Stimulated activated effector memory CD8-positive, alpha-beta T cell treated with anti-CD3 and anti-CD28 coated beads, Interleukin-12 subunit alpha, Interleukin-12 subunit beta, amount 100 ng/mL, for 72 hours (primary cell): ENCODE data around the gene TMSB4X.
A peak's percentile ranks its signal among the peaks of the same experiment; 100 is the strongest.
"Not testable (repeated sequence)": the region's sequence is repeated elsewhere in the genome, so short reads cannot be mapped to it uniquely, and the experiment has no call there.

Experiments used
- ATAC-seq: fragments of 150-1000 bp; cut with Tn5 transposase; 2 replicates; pipeline ENCODE4 v1.10.0; 2021
- DNase-seq, 2 donors: peaks; one replicate each; pipeline ENCODE4 v3.0.0; 2021 to 2022; ENCODE audit warnings: low spot score in 2 of 2
- H3K27ac Mint-ChIP-seq: one replicate; pipeline ENCODE4 v1.8.0; 2022; ENCODE audit warnings: mild to moderate bottlenecking, mixed read lengths
- H3K36me3 Mint-ChIP-seq: one replicate; pipeline ENCODE4 v1.8.0; 2022; ENCODE audit warnings: mild to moderate bottlenecking, mixed read lengths
- H3K4me1 Mint-ChIP-seq: one replicate; pipeline ENCODE4 v1.8.0; 2022; ENCODE audit warnings: mixed read lengths
- H3K4me3 Mint-ChIP-seq: one replicate; pipeline ENCODE4 v1.8.0; 2022; ENCODE audit warnings: mild to moderate bottlenecking, mixed read lengths
- H3K9me3 Mint-ChIP-seq: one replicate; pipeline ENCODE4 v1.8.0; 2022; ENCODE audit warnings: mixed read lengths

TMSB4X gene

GRCh38 chrX:12965131-12965940, 9.6 kb upstream of the TMSB4X start:
- Mint-ChIP-seq H3K27ac (peak overlapping the region; percentile 91), H3K4me3 (no peak overlapping the region), H3K9me3 (no peaks in the 10 kb centered on the region), H3K36me3 (peaks cover 6% of the 10 kb centered on the region), H3K4me1 (peaks cover 45% of the 10 kb centered on the region)
- DNase-seq = no peak
- no peak for ATAC-seq

- peaks cover 44% of the 10 kb centered on the region for H3K4me1 Mint-ChIP-seq
- H3K4me3 Mint-ChIP-seq = peak overlapping the region; percentile 67
- ATAC-seq (peak; percentile 35), DNase-seq (no peak)
- H3K36me3 Mint-ChIP-seq = peaks cover 6% of the 10 kb centered on the region
- no peaks in the 10 kb centered on the region for H3K9me3 Mint-ChIP-seq
- H3K27ac Mint-ChIP-seq = peak overlapping the region; percentile 91
Measured at GRCh38 chrX:12966151-12966550, 8.8 kb upstream of the TMSB4X start.

GRCh38 chrX:12967711-12968465, 7.0 kb upstream of the TMSB4X start:
- ATAC-seq (peak; percentile 76), DNase-seq (no peak)
- H3K9me3 Mint-ChIP-seq = no peaks in the 10 kb centered on the region
- H3K27ac Mint-ChIP-seq = peak overlapping the region; percentile 91
- peaks cover 6% of the 10 kb centered on the region for H3K36me3 Mint-ChIP-seq
- peak overlapping the region; percentile 67 for H3K4me3 Mint-ChIP-seq
- peaks cover 37% of the 10 kb centered on the region for H3K4me1 Mint-ChIP-seq

GRCh38 chrX:12970691-12971202, 4.2 kb upstream of the TMSB4X start:
- peaks cover 32% of the 10 kb centered on the region for H3K36me3 Mint-ChIP-seq
- H3K9me3 Mint-ChIP-seq = no peaks in the 10 kb centered on the region
- no peak for DNase-seq
- H3K27ac Mint-ChIP-seq = peak overlapping the region; percentile 98
- peaks cover 39% of the 10 kb centered on the region for H3K4me1 Mint-ChIP-seq
- peak; percentile 41 for ATAC-seq
- H3K4me3 Mint-ChIP-seq = peak overlapping the region; percentile 87

- Mint-ChIP-seq H3K4me3 (peak overlapping the region; percentile 87), H3K36me3 (peaks cover 39% of the 10 kb centered on the region), H3K27ac (peak overlapping the region; percentile 98), H3K4me1 (peaks cover 37% of the 10 kb centered on the region), H3K9me3 (no peaks in the 10 kb centered on the region)
- ATAC-seq = no peak
- DNase-seq = no peak
Measured at GRCh38 chrX:12971282-12972003, 3.5 kb upstream of the TMSB4X start.

GRCh38 chrX:12972243-12972642, 2.7 kb upstream of the TMSB4X start:
- peaks cover 47% of the 10 kb centered on the region for H3K36me3 Mint-ChIP-seq
- peak overlapping the region; percentile 98 for H3K27ac Mint-ChIP-seq
- no peak for DNase-seq
- H3K4me1 Mint-ChIP-seq = peaks cover 37% of the 10 kb centered on the region
- peak overlapping the region; percentile 87 for H3K4me3 Mint-ChIP-seq
- no peak for ATAC-seq
- no peaks in the 10 kb centered on the region for H3K9me3 Mint-ChIP-seq

- ATAC-seq = no peak
- no peaks in the 10 kb centered on the region for H3K9me3 Mint-ChIP-seq
- peaks cover 55% of the 10 kb centered on the region for H3K36me3 Mint-ChIP-seq
- no peak for DNase-seq
- peaks cover 35% of the 10 kb centered on the region for H3K4me1 Mint-ChIP-seq
- peak overlapping the region; percentile 87 for H3K4me3 Mint-ChIP-seq
- H3K27ac Mint-ChIP-seq = peak overlapping the region; percentile 98
Measured at GRCh38 chrX:12972878-12973560, 1.9 kb upstream of the TMSB4X start.

- ATAC-seq (no peak), DNase-seq (no peak)
- peak overlapping the region; percentile 98 for H3K27ac Mint-ChIP-seq
- H3K36me3 Mint-ChIP-seq = peaks cover 62% of the 10 kb centered on the region
- peak overlapping the region; percentile 87 for H3K4me3 Mint-ChIP-seq
- no peaks in the 10 kb centered on the region for H3K9me3 Mint-ChIP-seq
- H3K4me1 Mint-ChIP-seq = peaks cover 37% of the 10 kb centered on the region
Measured at GRCh38 chrX:12973561-12974304, 1.2 kb upstream of the TMSB4X start.

GRCh38 chrX:12974305-12974795, 560 bp upstream of the TMSB4X start:
- DNase-seq = no peak
- H3K27ac Mint-ChIP-seq = peak overlapping the region; percentile 98
- peak; percentile 68 for ATAC-seq
- peaks cover 37% of the 10 kb centered on the region for H3K4me1 Mint-ChIP-seq
- no peaks in the 10 kb centered on the region for H3K9me3 Mint-ChIP-seq
- peaks cover 64% of the 10 kb centered on the region for H3K36me3 Mint-ChIP-seq
- peak overlapping the region; percentile 87 for H3K4me3 Mint-ChIP-seq

- no peaks in the 10 kb centered on the region for H3K9me3 Mint-ChIP-seq
- peaks cover 58% of the 10 kb centered on the region for H3K36me3 Mint-ChIP-seq
- H3K4me1 Mint-ChIP-seq = peaks cover 30% of the 10 kb centered on the region
- ATAC-seq = no peak
- DNase-seq = no peak
- H3K4me3 Mint-ChIP-seq = peak overlapping the region; percentile 87
- H3K27ac Mint-ChIP-seq = peak overlapping the region; percentile 98
Measured at GRCh38 chrX:12975670-12975965, 708 bp downstream of the TMSB4X start.

GRCh38 chrX:12975991-12976558, 1.2 kb downstream of the TMSB4X start:
- Mint-ChIP-seq H3K27ac (peak overlapping the region; percentile 98), H3K4me3 (peak overlapping the region; percentile 87), H3K36me3 (peaks cover 58% of the 10 kb centered on the region), H3K4me1 (peaks cover 25% of the 10 kb centered on the region), H3K9me3 (no peaks in the 10 kb centered on the region)
- ATAC-seq (no peak), DNase-seq (no peak)

GRCh38 chrX:12976819-12977732, 2.2 kb downstream of the TMSB4X start:
- not testable (repeated sequence) for H3K9me3 Mint-ChIP-seq, DNase-seq, ATAC-seq
- Mint-ChIP-seq H3K36me3 (peaks cover 58% of the 10 kb centered on the region), H3K4me3 (peak overlapping the region; percentile 87), H3K4me1 (peaks cover 24% of the 10 kb centered on the region), H3K27ac (peak overlapping the region; percentile 98)

- ATAC-seq (no peak), DNase-seq (no peak)
- H3K9me3 Mint-ChIP-seq = no peaks in the 10 kb centered on the region
- peaks cover 30% of the 10 kb centered on the region for H3K4me1 Mint-ChIP-seq
- H3K4me3 Mint-ChIP-seq = peak overlapping the region; percentile 87
- peak overlapping the region; percentile 98 for H3K27ac Mint-ChIP-seq
- peaks cover 58% of the 10 kb centered on the region for H3K36me3 Mint-ChIP-seq
Measured at GRCh38 chrX:12977761-12978204, 2.9 kb downstream of the TMSB4X start.
